Activated CD4-positive, alpha-beta T cell treated with anti-CD3 and anti-CD28 coated beads, Interleukin-2, Interleukin-6, amounts not matched to agents 100 ng/mL and 50 ng/mL, durations not matched to agents 16 hours and 8 hours (primary cell): ENCODE data around the gene FADS3.
"Not testable (repeated sequence)": the region's sequence is repeated elsewhere in the genome, so short reads cannot be mapped to it uniquely, and the experiment has no call there.

ENCODE experiments used
- DNase-seq: peaks from one replicate; pipeline ENCODE4 v3.0.0-alpha.2; 2020

The FADS3 gene

GRCh38 chr11:61897387-61898246 is 6.3 kb upstream of the FADS3 start:
- DNase-seq, result peak; percentile 86

- no peak for DNase-seq
These were observed 5.5 kb upstream of the FADS3 start for GRCh38 chr11:61896665-61897386.

- DNase-seq, result no peak
These were observed 4.3 kb upstream of the FADS3 start for GRCh38 chr11:61895718-61896059.

GRCh38 chr11:61895046-61895717 is 3.8 kb upstream of the FADS3 start:
- no peak for DNase-seq

GRCh38 chr11:61893981-61894380 is 2.6 kb upstream of the FADS3 start:
- DNase-seq, result no peak

GRCh38 chr11:61892085-61892370 is 683 bp upstream of the FADS3 start:
- DNase-seq, result no peak

- peak; percentile 30 for DNase-seq
These were observed 615 bp downstream of the FADS3 start for GRCh38 chr11:61890529-61891330.

- no peak for DNase-seq
These were observed 1.5 kb downstream of the FADS3 start for GRCh38 chr11:61889831-61890230.

- DNase-seq, result no peak
These were observed 2.8 kb downstream of the FADS3 start for GRCh38 chr11:61888590-61888989.

- DNase-seq, result no peak
These were observed 3.4 kb downstream of the FADS3 start for GRCh38 chr11:61887839-61888494.

GRCh38 chr11:61886643-61887042 is 4.7 kb downstream of the FADS3 start:
- DNase-seq, result no peak

- DNase-seq, result no peak
These were observed 5.4 kb downstream of the FADS3 start for GRCh38 chr11:61885784-61886580.

GRCh38 chr11:61885166-61885778 is 6.1 kb downstream of the FADS3 start:
- DNase-seq, result no peak

- DNase-seq, result no peak
These were observed 7.4 kb downstream of the FADS3 start for GRCh38 chr11:61883947-61884346.

- no peak for DNase-seq
These were observed 8.0 kb downstream of the FADS3 start for GRCh38 chr11:61883327-61883726.

- no peak for DNase-seq
These were observed 8.5 kb downstream of the FADS3 start for GRCh38 chr11:61882879-61883278.

- DNase-seq, result not testable (repeated sequence)
These were observed 9.1 kb downstream of the FADS3 start for GRCh38 chr11:61882267-61882666.

GRCh38 chr11:61881397-61881796 is 9.9 kb downstream of the FADS3 start:
- no peak for DNase-seq

GRCh38 chr11:61880454-61880853 is 10.9 kb downstream of the FADS3 start:
- DNase-seq, result no peak

- no peak for DNase-seq
These were observed 11.3 kb downstream of the FADS3 start for GRCh38 chr11:61880031-61880430.

- DNase-seq, result no peak
These were observed 12.2 kb downstream of the FADS3 start for GRCh38 chr11:61879152-61879551.
